Fibroblast of the aortic adventitia (primary cell): ENCODE measurements around the gene TXNL1. TPM values are rescaled to one million over a fixed set of nuclear protein-coding genes. Genes with fewer than 3 reads are reported as not detected.

Experiments used
- DNase-seq: peaks from one replicate; pipeline ENCODE4 v3.0.0-alpha.2; 2010; ENCODE audit warnings: low read depth
- H3K4me3 ChIP-seq: 2 replicates; pipeline ENCODE4 v1.5.1; 2011; ENCODE audit warnings: low read depth, mild to moderate bottlenecking, control low read depth, low read length, moderate library complexity
- CTCF ChIP-seq: IDR thresholded peaks from 2 replicates; pipeline ENCODE4 v1.5.1; 2011; ENCODE audit warnings: mild to moderate bottlenecking, low read length, control low read depth, inconsistent platforms; ENCODE audit not compliant: insufficient read depth
- total RNA-seq: library from RNA; depleted of rRNA; stranded (reverse); fragments of >200 nt; gene quantifications from 2 replicates; pipeline ENCODE4 v1.2.3, GENCODE V29; 2012; ENCODE audit warnings: low replicate concordance

The TXNL1 gene
- total RNA-seq, 1 donor: 68.3 TPM

GRCh38 chr18:56635007-56635406, 3.4 kb downstream of the TXNL1 start:
- no peak overlapping the region for H3K4me3 ChIP-seq
- no peak for TF ChIP-seq CTCF
- DNase-seq: no peak

- no peak overlapping the region for H3K4me3 ChIP-seq
- no peak for DNase-seq
- TF ChIP-seq CTCF: no peak
Observed at GRCh38 chr18:56632070-56633022, 6.0 kb downstream of the TXNL1 start.

- DNase-seq: no peak
- TF ChIP-seq CTCF: no peak
- no peak overlapping the region for H3K4me3 ChIP-seq
Observed at GRCh38 chr18:56627991-56628390, 10.4 kb downstream of the TXNL1 start.

- DNase-seq: no peak
- TF ChIP-seq CTCF: no peak
- no peak overlapping the region for H3K4me3 ChIP-seq
Observed at GRCh38 chr18:56615738-56616520, 22.5 kb downstream of the TXNL1 start.

GRCh38 chr18:56606618-56607017, 31.8 kb downstream of the TXNL1 start:
- TF ChIP-seq CTCF: no peak
- no peak overlapping the region for H3K4me3 ChIP-seq
- DNase-seq: no peak

GRCh38 chr18:56598422-56598821, 40.0 kb downstream of the TXNL1 start:
- no peak overlapping the region for H3K4me3 ChIP-seq
- no peak for TF ChIP-seq CTCF

More at GRCh38 chr18:56598422-56598821, 40.0 kb downstream of the TXNL1 start:
- DNase-seq: no peak
